ENCODE data around the gene PIH1D1.

Gene PIH1D1

GRCh38 chr19:49418511-49418910 is 33.1 kb downstream of the PIH1D1 start:
- TF ChIP-seq CTCF (IDR thresholded peaks at IDR 0.05; ENCODE audit: low read depth, low read length, missing control alignments) = no peak
- H3K4me3 ChIP-seq (replicated peaks; ENCODE audit: low read depth, low read length) = no peak overlapping the region
- DNase-seq (ENCODE audit: extremely low read depth, low read depth) = no peak

- DNase-seq (ENCODE audit: extremely low read depth, low read depth) = no peak
- H3K4me3 ChIP-seq (replicated peaks; ENCODE audit: low read depth, low read length) = no peak overlapping the region
- no peak for TF ChIP-seq CTCF (IDR thresholded peaks at IDR 0.05; ENCODE audit: low read depth, low read length, missing control alignments)
Measured at GRCh38 chr19:49417088-49417487, 34.5 kb downstream of the PIH1D1 start.

DNA sequence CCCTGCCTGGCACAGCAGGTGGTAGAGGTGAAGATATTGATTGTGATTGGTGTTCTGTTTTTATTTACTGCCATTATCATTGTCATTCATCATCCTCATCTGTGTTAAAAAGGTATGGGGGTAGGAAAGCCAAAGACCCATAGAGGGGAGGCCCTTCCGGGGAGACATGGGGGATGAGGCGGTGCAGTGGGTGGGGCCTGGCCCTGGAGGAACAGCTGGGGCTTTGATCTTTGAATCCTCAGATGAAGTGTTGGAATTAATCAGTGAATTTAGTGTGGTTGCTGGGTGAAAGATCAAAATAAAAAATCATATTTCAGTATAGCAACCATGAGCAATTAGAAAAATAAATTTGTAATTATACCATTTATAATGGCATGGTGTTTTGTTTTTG is 35.8 kb downstream of the PIH1D1 start:
- TF ChIP-seq CTCF (IDR thresholded peaks at IDR 0.05; ENCODE audit: low read depth, low read length, missing control alignments) = no peak
- H3K4me3 ChIP-seq (replicated peaks; ENCODE audit: low read depth, low read length) = no peak overlapping the region
- DNase-seq (ENCODE audit: extremely low read depth, low read depth) = no peak

DNA sequence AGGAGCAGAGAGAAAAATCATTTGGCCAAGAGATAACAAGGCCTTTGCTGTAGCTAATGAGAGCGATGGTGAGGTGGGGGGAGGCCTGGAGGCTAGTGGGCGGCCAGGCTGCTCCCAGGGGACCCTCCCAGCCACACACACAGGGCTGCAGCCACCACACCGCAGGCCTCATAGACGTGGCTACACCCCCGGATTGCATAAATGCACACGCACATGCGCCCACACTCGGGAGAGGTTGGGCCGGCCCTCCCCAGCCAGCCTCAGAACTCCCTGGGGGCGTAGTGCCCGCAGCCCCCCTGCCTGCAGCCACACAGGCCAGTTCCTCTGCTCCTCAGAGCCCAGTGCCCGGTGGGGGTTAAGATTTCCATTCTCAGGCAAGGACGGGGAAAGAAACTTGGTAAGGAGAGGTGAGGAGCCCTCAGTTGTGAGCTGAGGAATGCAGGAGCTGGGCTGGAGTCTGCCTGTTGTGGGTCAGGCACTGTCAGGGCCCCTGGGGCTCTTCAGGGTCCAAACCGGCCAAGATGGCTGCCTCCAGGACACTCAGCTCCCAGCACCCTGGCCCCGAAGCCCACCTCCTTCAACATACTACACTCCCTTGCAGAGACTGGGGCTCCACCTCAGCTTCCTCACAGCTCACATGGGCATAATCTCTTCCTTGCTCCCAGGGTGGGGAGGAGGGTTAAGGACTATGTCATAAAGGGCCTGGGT is 36.4 kb downstream of the PIH1D1 start:
- no peak for DNase-seq (ENCODE audit: extremely low read depth, low read depth)

GRCh38 chr19:49414256-49414655 is 37.4 kb downstream of the PIH1D1 start:
- H3K4me3 ChIP-seq (replicated peaks; ENCODE audit: low read depth, low read length) = no peak overlapping the region
- DNase-seq (ENCODE audit: extremely low read depth, low read depth) = no peak
- TF ChIP-seq CTCF (IDR thresholded peaks at IDR 0.05; ENCODE audit: low read depth, low read length, missing control alignments) = no peak

More for the DNA sequence above, 36.4 kb downstream of the PIH1D1 start:
- no peak overlapping the region for H3K4me3 ChIP-seq (replicated peaks; ENCODE audit: low read depth, low read length)
- TF ChIP-seq CTCF (IDR thresholded peaks at IDR 0.05; ENCODE audit: low read depth, low read length, missing control alignments) = no peak

DNA sequence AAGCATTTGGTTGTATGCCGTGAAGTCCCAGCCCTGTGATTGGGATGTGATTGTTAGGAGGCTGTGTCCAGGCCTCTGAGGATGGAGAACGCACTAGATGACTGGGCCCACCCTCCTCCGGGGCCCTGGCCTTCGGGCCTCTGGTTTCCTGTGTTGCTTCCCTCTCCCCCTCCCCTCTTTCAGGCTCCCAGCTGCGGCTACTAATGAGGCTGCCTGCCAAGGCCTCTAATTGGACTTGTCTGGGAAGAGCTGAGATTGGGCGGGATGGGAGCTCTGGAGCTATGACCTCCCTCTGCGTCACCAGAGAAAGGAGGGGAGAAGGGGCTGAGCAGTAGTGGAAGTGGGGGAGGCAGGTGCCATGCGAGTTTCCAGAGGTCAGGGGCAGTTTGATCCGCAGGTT is 38.3 kb downstream of the PIH1D1 start:
- no peak for TF ChIP-seq CTCF (IDR thresholded peaks at IDR 0.05; ENCODE audit: low read depth, low read length, missing control alignments)
- no peak for DNase-seq (ENCODE audit: extremely low read depth, low read depth)
- H3K4me3 ChIP-seq (replicated peaks; ENCODE audit: low read depth, low read length) = no peak overlapping the region

All from HFF-Myc (cell line).